Suppressor macrophage (primary cell): ENCODE results near the gene CLDN6.
A peak's percentile ranks its signal among the peaks of the same experiment; 100 is the strongest.

Experiments
- DNase-seq, 4 experiments: peaks; one replicate each; pipeline ENCODE4 v3.0.0-alpha.2; 2020 to 2022

CLDN6 gene

DNA sequence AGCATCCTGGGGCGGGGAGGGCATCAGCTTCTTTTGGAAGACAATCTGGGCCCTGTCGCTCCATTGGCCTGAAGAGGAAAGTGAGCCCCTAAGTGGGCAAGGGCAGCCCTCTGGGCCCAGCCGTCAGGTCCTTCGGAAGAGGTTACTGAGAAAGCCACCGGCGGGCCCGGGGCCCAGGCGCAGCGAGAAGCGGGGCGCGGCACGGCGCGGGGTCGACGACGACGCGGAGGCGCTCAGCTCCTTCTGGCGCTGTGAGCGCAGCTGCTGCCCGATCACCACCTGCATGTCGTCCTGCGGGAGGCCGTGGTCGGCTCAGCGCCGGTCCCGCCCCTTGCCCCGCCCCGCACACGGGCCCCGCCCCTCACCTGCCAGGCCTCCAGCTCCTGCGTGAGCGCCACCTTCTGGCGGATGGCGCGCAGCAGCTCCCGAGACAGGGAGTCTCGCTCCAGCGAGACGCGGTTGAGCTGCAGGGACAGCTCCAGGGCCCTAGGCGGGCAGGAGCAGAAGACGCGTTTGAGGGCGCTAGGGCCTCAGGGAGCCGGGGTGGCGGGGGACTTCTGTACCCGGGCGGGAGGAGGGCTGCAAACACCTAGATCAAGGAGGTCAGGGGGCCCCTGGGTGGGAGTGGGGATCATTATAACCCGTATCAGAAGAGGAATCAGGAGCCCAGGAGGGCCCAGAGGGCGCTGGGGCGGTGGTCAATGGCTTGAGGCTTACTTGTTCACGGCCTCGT is 10.2 kb upstream of the CLDN6 start:
- DNase-seq: peak; percentile 85 to 94 (median 91)

DNA sequence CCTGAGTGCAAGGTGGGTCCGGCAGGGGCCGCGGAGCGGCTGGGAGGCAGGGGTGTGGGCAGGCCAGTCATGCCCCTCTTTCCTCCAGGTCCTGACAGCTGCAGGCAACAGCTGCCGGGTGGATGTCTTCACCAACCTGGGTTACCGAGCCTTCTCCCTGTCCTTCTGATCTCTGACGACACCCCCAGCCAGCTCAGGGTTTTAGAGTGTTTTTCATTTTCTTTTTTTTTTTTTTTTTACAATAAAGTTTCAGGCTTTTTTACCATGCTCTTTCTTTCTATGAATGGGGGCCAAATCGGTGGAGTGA is 9.5 kb upstream of the CLDN6 start:
- no peak for DNase-seq

DNA sequence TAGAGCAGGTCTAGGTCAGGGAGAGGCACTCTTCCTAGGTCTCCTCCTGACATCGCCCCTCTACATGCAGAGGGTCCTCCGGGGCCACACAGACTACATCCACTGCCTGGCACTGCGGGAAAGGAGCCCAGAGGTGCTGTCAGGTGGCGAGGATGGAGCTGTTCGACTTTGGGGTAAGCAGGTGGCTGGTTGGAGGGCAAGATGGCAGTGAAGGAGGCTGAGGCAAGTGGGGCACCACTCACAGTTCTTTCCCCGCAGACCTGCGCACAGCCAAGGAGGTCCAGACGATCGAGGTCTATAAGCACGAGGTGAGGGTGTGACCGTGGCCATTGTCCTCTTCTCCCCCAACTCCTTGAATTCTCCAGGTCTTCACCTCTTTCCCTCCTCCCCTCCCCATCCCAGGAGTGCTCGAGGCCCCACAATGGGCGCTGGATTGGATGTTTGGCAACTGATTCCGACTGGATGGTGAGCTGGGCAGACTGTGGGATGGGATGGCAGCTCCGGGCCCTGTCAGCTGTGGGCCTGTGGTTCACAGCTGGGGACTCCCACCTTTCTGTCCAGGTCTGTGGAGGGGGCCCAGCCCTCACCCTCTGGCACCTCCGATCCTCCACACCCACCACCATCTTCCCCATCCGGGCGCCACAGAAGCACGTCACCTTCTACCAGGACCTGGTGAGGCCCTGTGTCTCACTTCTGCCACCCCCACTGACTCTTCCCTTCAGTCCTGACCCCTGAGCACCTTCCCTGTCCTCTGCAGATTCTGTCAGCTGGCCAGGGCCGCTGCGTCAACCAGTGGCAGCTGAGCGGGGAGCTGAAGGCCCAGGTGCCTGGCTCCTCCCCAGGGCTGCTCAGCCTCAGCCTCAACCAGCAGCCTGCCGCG is 8.9 kb upstream of the CLDN6 start:
- DNase-seq: no peak

DNA sequence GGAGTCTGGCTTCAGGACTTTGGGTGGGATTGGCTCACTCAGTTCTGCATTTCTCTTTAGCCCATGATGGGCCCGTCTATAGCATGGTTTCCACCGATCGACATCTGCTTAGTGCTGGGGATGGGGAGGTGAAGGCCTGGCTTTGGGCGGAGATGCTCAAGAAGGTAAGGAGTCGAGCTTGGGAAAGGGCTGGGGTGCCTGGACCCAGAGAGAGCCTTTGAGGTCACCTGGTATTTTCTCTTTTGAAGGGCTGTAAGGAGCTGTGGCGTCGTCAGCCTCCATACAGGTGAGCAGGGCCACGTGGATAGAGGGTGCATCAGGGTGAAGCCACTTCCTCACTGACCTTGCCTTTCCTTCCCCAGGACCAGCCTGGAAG is 8.0 kb upstream of the CLDN6 start:
- no peak for DNase-seq

DNA sequence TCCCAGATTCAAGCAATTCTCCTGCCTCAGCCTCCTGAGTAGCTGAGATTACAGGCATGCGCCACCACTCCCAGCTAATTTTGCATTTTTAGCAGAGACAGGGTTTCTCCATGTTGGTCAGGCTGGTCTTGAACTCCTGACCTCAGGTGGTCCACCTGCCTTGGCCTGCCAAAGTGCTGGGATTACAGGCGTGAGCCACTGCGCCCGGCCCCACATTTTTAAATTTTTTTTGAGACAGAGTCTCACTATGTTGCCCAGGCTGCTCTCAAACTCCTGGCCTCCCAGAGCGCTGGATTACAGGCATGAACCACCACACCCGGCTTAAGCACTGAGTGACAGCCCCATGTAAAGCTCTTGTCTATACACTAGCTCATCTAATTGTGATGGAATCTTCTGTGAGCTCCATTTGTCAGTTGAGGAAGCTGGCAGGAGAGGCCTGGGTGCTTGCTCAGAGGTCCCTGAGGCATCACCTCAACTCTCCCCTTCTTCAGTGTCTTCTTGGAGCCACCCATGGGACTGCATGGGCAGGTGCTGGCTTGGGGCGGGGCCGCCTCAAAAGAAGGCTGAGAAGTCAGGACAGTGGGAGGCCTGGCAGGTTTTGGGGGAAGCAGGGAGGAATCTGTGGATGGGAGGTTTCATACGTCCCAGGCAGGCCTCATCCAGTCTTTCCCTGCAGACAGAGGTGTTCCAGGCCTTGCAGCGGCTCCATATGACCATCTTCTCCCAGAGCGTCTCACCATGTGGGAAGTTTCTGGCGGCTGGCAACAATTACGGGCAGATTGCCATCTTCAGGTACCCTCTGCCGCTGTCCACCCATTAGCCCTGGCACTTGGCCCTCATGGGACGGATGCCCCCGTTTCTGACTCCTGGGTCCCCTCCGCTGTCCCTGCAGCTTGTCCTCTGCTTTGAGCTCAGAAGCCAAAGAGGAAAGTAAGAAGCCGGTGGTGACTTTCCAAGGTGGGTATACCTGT is 7.3 kb upstream of the CLDN6 start:
- no peak for DNase-seq

DNA sequence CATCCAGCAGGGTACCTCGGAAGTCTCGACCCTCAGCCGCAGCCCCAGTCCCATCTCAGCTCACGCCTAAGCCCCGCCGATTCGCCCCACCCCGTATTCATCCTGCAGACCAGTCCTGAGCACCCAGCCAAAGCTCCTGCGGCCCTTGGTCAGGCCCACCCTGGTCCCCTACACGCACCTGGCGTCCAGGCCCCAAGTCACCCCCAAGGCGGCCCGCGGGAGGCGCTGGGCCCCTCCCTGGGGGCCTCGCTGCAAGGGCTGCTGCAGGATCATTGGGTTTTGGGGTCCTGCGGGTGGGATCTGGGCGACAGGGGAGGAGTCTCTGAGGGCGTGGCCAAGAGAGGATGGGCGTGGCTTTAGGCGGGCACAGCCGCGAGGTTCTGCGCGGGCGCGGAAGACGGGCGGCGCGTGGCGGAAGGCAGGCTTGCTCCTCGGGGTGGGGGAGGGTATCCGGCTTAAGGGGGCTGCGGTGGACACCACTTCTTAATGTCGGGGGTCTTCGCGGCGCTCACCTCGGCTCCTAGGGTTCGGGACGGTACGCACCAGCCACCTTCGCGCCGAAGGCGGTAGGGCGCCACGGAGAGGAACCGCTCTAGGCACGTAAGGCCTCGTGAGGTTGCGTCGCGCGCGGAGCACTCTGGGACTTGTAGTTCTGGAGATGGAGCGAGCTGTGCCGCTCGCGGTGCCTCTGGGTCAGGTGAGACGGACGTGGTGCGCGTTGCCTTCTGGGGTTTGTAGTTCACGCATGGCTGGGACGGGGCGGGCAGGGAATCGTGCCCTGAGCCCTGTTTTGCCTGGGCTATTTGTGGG is 5.9 kb upstream of the CLDN6 start, which contains the start of the genes HCFC1R1 and THOC6:
HCFC1R1 (minus strand) TSS at position 274 of the 810 bp plus-strand sequence; CDS start at position 273, 1 bp downstream.
THOC6 (plus strand) TSS at position 367 of the 810 bp plus-strand sequence; CDS start at position 659, 292 bp downstream.
- DNase-seq: peak; percentile 98 to 99 (median 99)

DNA sequence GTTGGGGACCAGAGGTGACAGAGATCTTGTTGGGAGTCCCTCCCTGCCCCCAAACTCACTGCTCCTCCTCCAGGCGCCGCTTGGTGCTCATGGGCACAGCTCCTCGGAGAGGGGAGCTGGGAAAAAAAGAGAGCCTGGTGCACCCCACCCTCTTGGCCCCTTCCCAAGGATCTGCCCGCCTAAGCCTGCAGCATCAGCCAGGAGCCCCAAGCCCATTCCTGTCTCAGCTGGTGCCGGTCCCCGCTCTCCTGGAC is 5.4 kb upstream of the CLDN6 start:
- DNase-seq: no peak

DNA sequence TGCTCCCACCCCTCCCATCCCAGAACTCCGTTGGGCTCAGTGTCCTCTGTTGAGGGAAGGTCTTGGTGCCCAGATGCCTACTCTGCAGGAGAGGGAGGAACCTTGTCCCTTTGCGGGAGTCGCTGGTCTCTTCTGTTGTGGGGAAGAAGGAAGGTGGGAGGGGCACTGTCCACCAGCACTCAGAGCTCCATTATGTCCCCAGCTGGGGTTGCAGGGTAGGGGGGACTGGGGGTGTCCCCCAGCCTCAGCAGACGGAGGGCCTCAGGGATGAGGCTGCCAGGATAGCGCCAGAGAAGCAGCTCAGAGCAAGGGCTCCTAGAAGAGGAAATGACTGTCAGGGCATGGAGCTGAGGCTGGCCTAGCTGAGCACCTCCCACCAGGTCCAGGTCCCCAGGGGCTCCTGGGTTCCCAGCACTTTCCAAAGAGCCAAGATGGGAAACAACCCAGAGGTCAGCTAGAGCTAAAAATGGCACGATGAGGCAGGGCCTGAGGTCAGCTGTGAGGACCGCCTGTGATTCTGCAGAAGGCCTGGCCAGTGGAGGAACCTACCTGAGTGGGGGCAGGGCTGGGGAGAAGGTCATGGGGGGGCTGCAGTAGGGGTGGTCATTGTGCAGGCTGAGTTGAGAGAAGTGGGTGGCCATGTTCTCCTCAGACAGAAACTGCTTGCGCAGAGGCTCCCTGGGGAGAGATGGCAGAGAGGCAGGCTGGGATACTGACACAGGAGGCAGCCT is 4.9 kb upstream of the CLDN6 start:
- peak in 3 of 4 experiments; percentile 49 to 63 (median 53) for DNase-seq

DNA sequence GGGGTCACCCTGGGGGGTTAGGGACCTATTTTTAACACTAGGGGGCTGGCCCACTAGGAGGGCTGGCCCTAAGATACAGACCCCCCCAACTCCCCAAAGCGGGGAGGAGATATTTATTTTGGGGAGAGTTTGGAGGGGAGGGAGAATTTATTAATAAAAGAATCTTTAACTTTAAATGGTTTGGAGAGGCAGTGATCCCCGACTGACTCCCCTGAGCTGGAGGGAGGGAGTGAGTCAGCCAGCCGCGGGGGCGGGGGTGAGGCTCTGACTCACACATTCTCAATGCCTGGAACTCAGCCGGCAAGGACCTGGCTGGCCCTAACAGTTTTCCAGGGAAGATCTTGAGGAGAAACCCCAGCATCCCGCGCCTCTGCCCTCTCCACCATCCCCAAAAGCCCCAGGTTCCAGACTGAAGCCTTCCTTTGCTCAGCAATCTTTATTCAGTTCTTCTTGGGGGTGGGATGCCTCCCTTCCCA is 4.3 kb upstream of the CLDN6 start:
- DNase-seq: peak; percentile 84 to 95 (median 92)

DNA sequence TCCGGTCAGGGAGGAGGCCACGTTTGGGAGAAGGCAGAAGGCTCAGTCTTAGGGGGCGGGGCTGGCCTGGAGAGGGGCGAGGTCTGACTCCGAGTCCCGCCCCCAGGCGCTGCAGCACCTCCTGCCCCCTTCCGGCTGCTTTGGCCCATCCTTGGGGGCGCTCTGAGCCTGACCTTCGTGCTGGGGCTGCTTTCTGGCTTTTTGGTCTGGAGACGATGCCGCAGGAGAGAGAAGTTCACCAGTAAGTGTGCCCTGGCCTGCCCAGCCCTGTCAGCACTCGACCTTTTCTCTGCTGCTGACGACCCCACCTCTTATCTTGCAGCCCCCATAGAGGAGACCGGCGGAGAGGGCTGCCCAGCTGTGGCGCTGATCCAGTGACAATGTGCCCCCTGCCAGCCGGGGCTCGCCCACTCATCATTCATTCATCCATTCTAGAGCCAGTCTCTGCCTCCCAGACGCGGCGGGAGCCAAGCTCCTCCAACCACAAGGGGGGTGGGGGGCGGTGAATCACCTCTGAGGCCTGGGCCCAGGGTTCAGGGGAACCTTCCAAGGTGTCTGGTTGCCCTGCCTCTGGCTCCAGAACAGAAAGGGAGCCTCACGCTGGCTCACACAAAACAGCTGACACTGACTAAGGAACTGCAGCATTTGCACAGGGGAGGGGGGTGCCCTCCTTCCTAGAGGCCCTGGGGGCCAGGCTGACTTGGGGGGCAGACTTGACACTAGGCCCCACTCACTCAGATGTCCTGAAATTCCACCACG is 3.6 kb upstream of the CLDN6 start:
- DNase-seq: peak; percentile 74 to 92 (median 86)

DNA sequence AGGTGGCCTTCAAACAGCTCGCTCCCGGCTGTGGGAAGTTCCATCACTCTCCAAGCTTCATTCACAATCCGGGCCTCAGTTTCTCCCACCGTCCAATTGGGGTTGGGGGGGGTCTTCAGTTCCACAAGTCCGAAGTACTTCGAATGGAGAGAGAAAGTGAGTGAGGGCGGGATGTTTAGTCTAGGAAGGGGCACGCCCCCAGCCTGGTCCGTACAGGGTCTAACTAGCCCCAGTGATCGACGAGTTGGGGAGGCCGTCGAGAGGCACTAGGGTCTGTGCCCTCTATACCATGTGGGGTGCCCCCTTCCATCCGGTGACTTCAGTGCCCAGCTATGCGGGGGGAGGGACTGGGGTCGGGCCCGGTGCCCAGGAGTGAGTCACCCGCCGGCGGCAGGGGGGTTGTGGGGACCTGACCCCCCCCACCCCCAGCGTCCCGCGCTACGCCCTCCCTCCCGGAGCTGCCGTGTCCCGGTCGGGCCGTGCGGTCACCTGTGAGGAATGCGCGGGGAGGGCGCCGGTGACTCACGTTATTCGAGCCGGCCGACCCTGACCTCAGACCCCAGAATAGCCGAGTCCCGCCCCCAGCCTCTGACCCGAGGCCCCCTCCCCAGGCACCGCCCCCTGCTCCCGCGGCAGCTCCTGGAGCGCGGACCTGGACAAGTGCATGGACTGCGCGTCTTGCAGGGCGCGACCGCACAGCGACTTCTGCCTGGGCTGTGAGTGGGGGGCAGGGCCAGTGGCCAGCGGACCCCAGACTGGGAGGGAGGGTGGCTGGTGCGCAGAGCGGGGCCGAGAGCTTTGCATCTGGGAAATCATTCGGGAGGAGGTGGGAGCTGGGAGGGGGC is 2.8 kb upstream of the CLDN6 start:
- DNase-seq: peak in 3 of 4 experiments; percentile 26 to 45 (median 38)

DNA sequence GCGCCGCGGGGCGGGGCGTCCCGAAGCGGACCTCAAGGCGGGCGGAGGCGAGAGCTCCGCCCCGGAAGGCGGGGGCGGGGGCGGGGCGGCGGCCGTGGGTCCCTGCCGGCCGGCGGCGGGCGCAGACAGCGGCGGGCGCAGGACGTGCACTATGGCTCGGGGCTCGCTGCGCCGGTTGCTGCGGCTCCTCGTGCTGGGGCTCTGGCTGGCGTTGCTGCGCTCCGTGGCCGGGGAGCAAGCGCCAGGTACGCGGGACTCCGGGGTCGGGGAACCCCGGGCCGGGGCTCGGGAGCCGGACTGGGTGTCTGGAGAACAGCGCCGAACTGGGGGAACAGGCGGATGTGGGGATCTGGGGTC is 2.2 kb upstream of the CLDN6 start, which contains the start of gene TNFRSF12A:
TNFRSF12A (plus strand) TSS at position 122 of the 357 bp plus-strand sequence; CDS start at position 152, 30 bp downstream.
- peak; percentile 86 to 96 (median 91) for DNase-seq

DNA sequence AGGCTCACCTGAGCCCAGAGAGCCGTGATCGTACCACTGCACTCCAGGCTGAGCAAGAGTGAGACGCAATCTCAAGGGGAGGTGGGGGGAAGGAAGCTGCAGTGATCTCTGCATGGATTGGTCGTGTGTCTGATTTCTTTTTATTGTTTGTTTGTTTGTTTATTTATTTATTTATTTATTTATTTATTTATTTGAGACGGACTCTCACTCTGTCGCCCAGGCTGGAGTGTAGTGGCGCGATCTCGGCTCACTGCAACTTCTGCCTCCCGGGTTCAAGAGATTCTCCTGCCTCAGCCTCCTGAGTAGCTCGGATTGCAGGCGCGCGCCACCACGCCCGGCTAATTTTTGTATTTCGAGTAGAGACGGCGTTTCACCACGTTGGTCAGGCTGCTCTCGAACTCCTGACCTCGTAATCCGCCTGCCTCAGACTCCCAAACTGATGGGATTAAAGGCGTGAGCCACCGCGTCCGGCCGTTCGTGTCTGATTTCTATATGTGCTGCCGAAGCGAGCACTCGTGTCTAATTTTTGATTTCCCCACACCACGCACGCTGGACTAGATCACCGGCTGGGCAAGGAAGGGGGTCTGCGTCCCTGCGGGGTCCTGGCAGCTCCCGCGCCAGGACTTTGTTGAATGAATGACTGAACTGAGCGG is 1.7 kb upstream of the CLDN6 start:
- no peak for DNase-seq

DNA sequence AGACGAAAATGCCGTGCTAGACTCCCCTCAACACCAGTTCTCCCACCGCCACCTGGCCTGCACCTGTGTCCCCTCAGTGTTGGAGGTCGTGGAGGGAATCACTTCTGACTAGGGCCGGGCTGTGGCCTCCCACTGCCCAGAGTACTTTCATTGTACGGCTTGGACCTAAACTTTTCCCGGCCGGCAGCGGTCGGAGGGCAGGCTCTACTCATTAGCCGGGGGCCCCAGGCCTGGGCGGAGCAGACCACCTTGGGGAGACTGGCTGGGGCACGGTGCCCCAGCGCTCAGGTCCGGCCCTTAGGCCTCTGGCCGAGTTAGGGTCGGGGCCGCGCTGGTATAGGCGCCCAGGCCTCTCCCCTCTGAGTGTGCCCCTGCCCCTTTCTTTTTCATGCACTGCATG is 639 bp downstream of the CLDN6 start:
- no peak for DNase-seq

DNA sequence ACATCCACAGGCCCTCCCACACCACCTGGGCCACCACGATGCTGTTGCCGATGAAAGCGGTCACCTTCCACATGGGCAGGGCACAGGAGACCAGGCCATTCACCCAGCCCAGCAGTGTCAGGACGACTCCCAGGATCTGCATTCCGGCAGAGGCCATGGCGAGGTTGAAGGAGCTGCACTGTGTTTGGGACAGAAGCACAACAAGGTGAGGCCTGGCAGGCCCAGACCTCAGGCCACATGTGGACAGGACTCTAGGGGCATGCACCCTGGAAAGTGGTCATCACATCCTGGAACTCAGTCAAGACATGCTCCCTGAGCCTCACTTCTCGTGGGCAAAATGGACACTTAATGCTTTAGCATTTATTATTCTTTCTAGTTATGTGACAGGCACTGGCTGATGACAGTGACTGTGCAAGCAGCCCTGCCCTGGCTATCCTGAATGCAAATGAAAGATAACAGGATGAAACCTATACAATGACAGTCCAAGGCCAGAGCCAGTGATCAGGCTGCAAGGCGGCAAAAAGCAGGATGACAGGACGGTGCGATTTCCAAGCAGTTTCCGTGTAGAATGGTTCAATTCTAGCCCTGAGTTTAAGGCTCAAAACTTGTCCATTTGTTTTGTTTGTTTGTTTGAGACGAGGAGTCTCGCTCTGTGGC is 2.0 kb downstream of the CLDN6 start:
- no peak for DNase-seq

DNA sequence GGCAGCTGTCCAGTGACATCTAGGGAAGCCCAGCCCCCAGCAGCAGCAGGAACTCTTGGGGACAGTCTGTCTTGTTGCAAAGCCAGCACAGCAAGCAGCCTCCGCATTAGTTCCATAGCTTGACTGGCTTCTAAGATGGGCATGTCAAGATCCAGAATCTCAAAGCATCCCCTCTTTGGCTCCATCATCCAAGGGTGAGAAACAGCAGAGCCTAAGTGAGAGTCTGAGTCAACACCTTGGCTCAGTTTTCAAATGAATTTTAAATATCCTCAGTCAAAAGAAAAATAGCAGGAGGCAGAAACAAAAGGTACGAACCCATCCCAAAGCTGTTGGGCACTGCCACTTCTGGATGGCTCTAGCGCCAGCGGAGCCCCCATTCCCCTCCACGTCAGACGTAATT is 3.0 kb downstream of the CLDN6 start:
- no peak for DNase-seq

DNA sequence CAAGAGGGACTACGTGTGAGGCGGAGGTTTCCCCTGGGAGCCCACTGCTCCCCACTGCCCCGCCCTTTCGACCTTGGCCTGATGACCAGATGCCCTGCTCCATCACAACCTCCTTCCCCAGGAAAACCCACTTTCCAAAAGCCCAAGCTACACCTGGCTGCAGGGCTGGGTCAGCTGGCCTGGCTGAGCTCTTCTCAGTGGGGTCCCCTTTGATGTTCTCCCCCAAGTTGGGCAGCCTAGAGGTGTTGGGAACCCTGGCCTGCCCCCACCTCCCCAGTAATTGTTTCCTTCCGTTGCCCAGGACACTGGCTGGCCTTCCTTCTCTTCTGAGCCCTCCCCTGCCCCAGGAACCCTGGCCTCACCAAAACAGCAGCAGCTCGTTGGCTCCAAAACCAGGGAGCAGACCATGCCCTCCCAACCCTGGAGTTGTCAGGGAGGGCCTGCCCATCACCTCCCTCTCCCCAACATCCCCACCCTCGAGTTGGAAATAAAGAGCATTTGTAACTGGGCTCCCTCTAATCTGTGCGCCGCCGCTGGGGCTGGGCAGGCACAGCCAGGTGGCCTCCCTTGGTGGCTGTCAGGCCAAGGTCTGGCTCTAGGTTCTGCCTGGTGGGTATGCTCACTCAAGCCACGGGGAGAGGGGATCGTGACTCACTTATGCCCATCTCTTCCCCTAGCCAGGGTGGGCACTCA is 3.8 kb downstream of the CLDN6 start:
- DNase-seq: no peak
